ENCODE measurements around the gene FES.
"Not testable (repeated sequence)": the region's sequence is repeated elsewhere in the genome, so short reads cannot be mapped to it uniquely, and the experiment has no call there.

Gene FES

DNA sequence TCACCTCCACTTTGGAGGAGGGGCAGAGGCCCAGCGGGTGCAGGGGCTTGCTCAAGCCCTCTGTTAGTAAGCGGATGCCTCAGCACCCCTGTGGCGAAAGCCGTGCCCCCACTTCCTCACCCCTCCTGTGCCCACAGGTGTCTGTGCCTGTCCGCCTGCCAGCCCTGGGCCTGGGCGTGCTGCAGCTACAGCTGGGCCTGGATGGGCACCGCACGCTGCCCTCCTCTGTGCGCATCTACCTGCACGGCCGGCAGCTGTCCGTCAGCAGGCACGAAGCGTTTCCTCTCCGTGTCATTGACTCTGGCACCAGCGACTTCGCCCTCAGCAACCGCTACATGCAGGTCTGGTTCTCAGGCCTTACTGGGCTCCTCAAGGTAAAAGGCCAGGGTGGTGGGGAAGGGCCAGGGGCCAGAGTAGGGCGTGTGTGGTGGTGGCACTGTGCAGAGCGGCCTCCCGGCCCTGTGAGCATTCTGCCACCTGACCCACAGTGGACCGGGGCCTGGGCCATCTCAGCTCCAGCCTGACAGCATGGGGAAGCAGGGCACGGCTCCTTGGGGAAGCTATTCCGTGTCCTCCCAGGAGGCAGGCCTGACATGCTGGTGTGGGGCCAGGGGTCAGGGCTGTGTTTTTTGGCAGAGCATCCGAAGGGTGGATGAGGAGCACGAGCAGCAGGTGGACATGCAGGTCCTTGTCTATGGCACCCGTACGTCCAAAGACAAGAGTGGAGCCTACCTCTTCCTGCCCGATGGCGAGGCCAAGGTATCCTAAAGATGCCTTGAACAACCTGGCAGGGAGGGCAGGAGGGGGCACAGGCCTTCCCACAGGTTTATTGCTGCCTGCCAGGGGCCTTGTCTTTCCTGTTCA is 27.8 kb downstream of the FES start:
- no peak for DNase-seq

DNA sequence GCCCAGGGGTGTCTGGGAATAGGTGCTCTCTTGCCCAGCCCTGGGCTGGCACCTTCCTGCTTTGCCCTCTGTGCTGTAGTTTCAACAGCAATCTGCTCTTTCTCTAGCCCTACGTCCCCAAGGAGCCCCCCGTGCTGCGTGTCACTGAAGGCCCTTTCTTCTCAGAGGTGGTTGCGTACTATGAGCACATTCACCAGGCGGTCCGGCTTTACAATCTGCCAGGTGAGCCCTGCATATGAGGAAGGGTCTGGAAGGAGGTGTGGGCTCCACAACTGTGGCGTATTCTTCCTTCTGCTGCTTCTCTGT is 28.4 kb downstream of the FES start:
- DNase-seq: no peak

DNA sequence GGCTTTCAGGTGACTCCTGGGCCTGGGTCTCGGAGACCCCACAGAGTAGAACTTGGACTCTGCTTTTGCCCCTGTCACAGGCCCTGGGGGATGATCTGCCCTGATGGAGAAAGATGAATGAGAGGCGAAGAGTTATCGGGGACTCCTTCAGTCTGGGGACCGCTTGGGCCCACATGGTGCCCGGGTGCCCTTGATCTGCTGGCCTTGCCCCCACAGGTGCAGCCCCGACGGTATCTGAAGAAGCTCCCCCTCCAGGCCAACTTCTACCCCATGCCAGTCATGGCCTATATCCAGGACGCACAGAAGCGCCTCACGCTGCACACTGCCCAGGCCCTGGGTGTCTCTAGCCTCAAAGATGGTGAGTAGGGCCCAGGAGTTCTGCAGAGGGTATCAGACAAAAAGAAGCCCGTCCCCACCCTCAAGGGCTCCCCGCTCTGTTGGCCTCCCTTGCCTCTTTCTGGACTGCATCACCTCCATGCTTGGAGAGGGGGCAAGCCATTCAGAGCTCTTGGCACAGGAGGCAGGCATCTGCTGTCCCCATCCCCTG is 29.2 kb downstream of the FES start:
- no peak for DNase-seq

DNA sequence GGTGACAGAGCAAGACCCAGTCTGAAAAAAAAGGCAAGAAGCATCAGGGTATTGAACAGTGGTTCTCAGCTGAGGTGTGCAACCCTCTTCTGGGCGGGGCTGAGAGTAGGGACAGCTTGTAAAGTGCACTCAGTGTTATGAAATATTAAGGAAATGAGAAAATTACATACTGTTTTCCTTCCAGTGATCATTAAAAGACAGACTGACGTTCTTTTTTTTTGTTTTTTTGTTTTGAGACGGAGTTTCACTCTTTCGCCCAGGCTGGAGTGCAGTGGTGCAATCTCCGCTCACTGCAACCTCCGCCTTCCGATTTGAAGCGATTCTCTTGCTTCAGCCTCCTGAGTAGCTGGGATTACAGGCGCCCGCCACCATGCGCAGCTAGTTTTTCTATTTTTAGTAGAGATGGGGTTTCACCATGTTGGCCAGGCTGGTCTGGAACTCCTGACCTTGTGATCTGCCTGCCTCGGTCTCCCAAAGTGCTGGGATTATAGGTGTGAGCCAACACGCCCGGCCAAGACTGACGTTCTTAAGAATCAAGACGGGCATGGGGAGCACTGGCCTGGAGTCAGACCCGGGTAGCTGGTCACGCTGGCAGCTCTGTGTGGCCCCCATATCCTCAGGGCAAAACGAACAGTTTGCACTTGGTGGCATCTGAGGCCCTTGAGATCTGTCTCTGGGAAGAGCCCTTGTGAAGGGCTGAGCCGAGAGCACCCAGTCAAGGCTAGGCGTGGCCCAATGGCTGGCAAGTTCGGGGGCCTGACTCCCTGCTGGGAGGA is 30.2 kb downstream of the FES start:
- no peak for DNase-seq

DNA sequence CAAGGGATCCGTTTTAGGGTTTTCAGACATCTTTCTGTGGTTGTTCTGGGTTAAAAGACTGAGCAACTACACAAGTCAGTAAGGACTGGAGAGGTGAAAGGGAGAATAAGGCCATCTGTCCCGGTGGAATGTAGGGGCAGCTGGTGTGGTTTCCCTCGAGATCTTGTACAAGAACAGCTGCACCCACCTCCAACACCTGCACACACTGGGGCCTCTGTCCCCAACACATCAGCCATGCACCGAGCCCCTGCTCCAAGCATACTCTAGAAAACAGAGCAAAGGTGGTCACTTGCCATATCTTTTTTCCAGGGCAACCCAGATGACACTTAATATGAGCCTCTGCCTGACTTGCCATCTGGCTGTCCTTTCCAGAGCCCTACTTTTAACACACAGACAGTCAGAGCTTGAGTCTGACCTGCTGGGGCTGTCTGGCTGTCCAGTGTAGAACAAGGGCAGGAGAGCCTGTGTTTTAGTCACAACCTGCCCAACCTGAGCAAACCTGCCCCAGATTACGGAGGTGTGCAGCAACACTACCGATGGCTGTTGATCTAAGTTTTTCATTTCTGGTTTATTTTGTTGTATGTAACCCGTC is 31.0 kb downstream of the FES start:
- no peak for DNase-seq

DNA sequence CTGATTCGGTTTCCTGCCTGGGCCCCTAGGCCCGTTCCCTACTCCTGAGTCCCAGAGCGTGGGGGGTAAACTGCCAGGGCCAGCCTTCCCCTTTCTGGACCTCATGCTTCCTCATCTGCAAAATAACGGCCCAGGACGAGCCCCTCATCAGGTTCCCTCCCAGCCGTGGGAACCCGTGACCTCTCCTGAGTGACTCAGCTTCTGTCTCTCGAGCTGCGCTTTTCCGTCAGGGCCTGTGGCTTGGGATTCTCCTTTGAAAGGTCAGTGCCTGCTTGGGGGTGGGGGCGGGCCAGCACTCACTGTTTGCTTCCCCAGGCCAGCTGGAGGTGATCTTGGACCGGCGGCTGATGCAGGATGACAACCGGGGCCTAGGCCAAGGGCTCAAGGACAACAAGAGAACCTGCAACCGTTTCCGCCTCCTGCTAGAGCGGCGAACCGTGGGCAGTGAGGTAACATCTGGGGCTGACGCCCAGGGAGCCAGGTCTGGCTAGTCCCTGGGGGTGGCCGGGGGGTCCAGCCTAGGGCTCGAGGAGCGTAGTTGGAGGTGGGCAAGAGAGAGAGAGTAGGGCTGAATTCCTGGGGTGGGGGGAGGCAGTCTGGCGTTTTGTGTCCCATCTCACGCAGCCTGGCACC is 31.6 kb downstream of the FES start:
- no peak for DNase-seq

DNA sequence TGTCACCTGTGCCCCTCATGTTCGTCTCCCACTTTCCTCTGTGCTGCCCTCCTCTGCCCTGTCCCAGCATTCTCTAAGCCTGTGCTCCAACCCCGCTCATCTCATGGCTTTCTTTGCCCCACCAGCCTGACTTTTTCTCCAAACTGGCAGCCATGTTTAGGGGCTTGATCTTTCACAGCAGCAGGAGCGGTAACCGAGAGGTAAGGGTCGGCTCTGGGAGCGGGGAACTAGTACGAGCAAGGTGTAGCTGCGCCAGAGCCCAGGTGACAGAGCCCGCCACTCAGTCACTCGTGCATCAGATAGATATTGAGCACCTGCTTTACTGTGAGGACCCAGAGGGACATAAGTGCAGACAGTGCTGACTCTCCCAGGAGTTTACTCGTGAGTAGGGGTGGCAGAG is 32.2 kb downstream of the FES start:
- no peak for DNase-seq

DNA sequence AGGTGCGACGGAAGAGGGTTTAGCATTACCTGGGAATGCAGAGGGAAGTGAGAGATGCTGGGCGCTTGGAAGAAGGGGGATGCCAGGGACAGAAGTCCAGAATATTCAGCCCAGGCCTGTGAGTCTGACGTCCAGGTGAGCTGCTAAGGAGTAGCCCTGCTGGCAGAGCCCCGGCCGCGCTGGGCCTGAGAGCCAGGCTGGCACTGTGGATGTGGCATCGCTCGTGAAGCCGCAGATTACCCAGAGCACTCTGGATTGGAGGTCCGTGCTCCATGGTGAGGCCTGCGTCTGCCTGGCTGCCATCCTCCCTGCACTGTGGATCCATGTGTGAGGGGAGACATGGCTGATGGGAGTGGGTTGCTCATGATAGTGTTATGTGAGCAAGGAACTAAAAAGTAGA is 33.3 kb downstream of the FES start:
- no peak for DNase-seq

DNA sequence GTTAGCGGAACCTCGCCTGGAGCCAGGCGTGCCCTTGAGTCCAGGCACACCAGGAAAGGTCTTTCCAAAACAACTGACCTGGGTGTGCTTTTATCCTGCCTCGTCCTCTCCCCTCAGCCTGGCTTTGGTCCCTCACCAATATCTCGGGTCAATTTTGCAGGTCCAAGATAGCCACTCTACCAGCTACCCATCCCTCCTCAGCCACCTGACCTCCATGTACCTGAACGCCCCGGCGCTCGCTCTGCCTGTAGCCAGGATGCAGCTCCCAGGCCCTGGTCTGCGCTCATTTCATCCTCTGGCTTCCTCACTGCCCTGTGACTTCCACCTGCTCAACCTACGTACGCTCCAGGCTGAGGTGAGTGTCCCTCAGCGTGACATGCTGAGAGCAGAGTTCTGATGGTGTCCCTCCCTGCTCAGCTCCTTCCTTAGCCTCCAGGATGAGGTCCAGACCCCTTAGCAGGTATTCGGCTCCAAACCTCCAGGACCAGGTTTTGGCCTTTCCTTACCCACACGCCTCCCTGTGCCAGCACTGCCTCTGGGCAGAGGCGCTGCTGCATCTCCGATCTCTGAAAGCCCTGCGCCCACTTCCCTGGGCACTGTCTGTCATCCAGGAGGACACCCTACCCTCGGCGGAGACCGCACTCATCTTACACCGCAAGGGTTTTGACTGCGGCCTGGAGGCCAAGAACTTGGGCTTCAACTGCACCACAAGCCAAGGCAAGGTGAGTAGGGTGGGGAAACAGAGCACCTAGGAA is 33.9 kb downstream of the FES start:
- DNase-seq: no peak

DNA sequence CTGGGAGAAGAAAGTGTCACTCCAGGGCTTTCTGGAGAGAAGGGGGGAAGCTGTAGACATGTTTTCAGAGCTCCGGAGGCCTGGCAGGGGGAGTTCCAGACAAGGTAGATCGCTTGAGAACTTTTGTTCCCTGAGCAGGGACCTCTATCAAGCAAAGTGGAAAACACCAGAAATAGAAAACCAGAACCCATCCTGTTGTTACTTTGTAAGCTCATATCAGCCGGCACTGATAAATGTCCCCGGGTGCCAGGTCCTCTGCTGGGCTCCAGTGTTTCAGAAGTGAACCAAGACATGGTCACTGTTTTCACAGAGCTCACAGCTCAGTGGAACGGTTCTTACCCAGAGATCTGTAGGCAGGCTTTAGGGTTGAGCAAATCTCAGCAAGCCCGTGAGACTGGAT is 34.5 kb downstream of the FES start:
- no peak for DNase-seq

DNA sequence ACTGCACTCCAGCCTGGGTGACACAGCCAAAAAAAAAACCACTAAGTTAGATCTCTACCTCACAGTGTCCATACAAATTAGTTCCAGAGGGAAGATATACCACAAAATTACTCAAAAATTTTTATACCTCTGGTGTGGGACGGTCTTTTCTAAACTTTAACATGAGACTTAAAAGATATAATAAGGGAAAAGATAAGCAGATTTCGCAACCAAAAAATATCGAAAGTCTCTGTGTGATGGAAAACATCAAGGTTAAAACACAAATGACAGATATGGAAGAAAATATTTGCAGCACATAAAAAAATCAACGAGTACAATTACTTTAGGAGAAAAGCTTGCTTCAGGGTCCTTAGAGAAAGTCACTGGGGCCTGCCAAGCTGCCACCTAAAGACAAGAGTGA is 37.6 kb downstream of the FES start:
- no peak for DNase-seq

DNA sequence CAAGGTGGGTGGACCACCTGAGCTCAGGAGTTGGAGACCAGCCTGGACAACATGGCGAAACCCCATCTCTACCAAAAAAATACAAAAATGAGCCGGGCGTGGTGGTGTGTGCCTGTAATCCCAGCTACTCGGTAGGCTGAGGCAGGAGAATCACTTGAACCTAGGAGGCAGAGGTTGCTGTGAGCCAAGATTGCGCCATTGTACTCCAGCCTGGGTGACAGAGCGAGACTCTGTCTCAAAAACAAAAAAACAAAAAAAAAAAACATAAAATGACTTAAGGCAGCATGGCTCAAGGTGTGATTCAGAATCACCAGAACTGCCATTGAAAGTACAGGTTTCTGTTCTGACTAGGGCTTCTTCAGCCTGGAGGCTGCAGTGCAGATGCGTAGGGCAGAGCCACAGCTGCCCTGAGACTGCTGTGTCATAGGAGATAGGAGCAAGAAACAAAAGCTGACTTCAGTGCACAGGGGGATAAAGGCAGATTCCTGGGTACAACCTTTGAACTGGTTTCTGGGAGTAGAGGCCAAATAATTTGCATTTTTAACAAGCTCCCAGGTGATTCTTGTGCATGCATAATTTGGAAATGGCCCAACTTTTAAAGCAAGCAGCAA is 38.5 kb downstream of the FES start:
- DNase-seq: not testable (repeated sequence)

DNA sequence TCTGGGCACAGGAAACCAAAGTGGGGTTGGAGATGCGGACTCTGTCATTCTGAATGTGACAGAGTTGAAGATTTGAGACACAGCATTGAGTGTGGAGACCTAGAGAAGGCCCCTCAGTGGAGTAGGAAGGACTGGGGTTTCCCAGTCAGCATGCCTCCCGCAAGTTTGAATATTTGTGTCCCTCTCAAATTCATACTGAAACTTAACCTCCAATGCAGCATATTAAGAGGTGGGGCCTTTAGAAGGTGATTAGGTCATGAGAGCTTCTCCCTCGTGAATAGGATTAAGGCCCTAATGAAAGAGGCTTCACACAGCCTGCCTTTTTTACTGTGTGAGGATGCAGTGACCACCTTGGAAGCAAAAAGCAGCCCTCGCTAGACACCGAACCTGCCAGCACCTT is 40.1 kb downstream of the FES start:
- DNase-seq: no peak

DNA sequence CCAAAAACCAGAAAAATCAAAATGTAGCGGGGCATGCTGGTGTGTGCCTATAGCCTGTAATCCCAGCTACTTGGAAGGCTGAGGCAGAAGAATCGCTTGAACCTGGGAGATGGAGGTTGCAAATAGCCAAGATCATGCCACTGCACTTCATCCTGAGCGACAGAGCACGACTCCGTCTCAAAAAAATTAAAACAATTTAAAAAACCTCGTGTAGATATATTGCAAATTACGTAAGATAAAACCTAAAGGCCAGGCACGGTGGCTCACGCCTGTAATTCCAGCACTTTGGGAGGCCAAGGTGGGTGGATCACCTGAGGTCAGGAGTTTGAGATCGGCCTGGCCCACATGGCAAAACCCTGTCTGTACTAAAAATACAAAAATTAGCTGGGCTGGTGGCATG is 42.5 kb downstream of the FES start:
- not testable (repeated sequence) for DNase-seq

DNA sequence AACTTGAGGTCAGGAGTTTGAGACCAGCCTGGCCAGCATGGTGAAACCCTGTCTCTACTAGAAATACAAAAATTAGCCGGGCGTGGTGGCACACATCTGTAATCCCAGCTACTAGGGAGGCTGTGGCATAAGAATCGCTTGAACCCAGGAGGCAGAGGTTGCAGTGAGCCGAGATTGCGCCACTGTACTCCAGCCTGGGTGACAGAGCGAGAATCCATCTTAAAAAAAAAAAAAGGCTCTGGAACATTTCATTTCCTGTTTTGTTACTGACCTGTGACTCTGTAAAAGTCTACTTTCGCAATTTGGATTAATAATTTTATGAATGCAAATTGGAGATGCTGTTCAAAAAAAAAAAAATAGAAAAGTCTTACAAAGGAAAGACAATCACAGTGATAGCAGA is 43.8 kb downstream of the FES start:
- not testable (repeated sequence) for DNase-seq

DNA sequence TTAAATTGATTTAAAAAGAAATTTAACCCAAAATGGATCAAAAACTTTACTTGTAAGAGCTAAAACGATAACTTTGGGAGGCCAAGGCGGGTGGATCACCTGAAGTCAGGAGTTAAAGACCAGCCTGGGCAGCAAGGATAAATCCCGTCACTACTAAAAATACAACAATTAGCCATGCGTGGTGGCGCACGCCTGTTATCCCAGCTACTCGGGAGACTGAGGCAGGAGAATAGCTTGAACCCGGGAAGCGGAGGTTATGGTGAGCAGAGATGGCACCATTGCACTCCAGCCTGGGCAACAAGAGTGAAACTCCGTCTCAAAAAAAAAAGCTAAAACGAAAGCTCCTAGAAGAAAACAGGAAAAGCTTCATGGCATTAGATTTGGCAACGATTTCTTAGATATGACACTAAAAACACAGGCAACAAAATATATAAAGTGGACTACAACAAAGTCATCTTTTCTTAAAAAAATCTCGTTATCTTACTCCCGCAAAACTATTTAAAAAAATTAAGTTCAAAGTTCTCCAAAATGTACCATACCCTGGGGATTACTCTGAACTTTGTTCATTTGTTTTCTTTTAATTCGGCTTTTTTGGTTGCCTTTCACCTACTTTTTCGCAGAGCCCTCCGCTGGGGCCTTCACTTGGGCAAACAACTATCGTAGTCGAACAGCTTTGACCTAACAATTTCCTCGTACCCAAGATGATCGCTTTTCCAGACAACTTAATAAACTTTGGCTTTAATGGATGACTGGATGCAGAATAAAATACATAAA is 45.1 kb downstream of the FES start:
- DNase-seq: no peak

DNA sequence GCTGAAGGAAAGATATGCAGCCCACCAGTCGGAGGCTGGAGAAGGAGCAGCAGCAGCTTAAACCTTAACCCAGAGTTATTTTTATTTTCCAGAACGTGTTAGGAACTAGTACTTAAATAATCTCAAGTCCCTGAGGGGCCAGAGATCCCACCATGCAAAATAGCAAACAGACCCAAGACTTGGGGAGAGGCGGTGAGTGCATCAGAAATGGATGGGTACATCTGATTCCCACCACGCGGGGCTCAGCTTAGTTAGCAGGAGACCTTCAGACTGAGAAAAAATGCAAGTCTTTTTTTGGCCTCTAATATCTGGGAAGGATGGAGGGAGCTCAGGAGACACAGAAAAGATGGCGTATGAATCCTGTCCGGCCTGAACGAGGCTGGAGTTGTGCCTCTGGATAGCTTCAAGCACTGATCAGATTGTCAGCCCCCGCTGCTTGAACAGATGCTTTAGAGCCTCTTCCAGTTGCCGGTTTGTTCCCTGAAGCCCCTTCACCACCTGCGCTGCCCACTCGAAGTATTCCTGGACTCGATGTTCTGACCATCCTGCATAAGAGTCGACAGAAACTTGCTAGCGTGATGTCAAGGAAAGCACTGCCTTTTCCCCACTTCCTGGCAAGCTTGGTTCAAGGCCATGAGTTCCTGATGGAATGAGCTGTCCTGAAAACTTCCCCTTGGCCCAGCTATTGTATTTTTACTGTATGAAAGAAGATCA is 46.7 kb downstream of the FES start:
- DNase-seq: no peak

DNA sequence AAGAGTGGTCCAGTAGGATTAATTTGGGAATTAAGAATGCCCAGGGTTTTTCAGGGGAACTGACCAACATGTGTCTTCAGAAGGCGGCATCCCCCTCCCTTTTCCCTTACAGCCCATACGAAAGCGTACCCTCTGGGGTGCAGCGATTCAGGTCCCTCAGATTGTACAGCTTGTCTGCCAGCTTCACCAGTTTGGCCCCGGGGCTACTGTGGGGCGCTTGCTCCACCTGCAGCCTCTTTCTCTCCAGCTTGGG is 47.2 kb downstream of the FES start:
- DNase-seq: no peak

DNA sequence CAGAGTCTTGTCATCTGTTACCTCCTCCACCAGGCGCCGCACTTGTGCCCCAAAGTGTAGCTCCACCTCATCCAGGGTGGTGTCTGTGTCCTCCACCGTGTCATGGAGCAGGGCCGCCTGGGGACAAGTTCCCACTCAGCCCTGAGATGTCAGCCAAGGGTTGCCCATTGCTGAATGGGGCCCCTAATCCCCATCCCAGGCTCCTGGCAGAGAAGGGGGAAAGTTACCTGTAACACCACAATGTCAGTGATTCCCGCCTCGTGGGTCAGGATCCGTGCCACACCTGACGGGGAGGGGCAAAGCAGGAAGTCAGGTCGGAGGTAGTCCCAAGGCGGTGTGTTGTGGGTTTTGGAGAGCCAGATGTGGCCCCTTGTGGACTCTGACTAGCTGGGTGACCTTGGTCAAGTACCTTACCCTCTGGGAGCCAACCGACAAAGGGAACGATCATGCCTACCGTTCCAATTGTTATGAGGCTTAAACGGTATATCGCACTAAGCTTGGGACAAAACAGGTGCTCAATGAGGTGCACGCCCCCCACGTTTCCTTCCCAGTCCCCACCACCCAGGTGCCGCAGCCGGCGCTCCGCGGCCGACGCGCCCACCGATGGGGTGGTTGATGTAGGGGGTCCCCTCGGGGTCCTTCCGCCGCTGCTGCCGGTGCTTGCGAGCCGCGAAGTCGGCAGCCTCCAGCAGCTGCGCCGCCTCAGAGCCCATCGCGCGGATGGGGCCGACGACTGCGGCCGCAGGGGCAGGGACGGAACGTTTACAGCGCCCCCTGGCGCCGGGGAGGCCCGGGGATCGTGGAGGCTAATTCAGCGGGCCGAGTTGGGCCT is 47.7 kb downstream of the FES start, which contains the start of gene HDDC3:
TSS of gene HDDC3 (minus strand) at position 722 of the 832 bp plus-strand sequence. CDS start at position 713, 9 bp downstream.
- DNase-seq: peak; percentile 47

DNA sequence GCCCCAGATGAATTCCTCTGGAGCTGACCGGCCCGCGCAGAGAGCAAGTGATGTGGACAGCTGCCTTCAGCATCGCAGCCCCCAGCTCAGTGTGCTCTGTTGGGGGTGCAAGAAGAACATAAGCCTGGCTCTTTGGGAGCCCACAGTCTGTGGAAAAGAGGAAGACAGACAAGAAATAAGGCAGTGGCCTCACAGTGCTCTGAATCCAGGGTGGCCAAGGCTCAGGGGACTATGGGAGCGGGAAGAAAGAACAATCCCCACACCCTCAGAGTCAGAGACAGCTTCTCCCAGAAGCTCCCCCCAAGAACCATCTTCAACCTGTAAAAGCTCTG is 48.3 kb downstream of the FES start:
- DNase-seq: no peak
